Fibroblast of the aortic adventitia (primary cell): ENCODE results near the gene TNPO2. TPM values are rescaled to one million over a fixed set of nuclear protein-coding genes. Genes with fewer than 3 reads are reported as not detected.
"Not testable (repeated sequence)": the region's sequence is repeated elsewhere in the genome, so short reads cannot be mapped to it uniquely, and the experiment has no call there.

Experiments
- DNase-seq: peaks from one replicate; pipeline ENCODE4 v3.0.0-alpha.2; 2010; ENCODE audit warnings: low read depth
- H3K4me3 ChIP-seq: 2 replicates; pipeline ENCODE4 v1.5.1; 2011; ENCODE audit warnings: low read depth, mild to moderate bottlenecking, control low read depth, low read length, moderate library complexity
- total RNA-seq: library from RNA; depleted of rRNA; stranded (reverse); fragments of >200 nt; gene quantifications from 2 replicates; pipeline ENCODE4 v1.2.3, GENCODE V29; 2012; ENCODE audit warnings: low replicate concordance
- TF ChIP-seq, protein P1 (sequence below): IDR thresholded peaks from 2 replicates; pipeline ENCODE4 v1.5.1; 2011; ENCODE audit warnings: mild to moderate bottlenecking, low read length, control low read depth, inconsistent platforms; ENCODE audit not compliant: insufficient read depth

Gene TNPO2
- total RNA-seq, 1 donor, result 57.3 TPM

DNA sequence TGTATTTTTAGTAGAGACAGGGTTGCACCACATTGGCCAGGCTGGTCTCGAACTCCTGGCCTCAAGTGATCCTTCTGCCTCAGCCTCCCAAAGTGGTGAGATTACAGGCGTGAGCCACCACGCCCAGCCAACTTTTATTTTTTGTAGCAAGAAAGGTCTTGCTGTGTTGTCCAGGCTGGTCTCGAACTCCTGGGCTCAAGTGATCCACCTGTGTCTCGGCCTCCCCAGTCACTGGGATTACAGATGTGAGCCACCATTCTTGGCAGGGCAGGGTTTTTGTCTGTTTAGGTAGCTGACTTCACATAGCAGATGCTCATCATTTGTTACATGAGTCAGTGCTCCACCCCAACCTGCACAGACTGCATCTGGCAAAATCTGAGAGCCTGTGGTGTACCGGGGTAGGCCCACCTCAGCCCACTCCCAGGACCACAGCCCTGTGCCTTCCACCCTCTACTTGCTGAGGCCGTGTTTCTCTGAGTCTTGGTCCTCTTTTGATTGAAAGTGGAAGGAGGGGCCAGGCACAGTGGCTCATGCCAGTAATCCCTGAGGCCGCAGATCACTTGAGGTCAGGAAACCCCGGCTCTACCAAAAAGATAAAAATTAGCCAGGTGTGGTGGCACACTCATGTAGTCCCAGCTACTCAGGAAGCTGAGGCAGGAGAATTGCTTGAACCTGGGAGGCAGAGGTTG, 4.2 kb upstream of the TNPO2 start:
- no peak for DNase-seq
- TF ChIP-seq, protein P1, sequence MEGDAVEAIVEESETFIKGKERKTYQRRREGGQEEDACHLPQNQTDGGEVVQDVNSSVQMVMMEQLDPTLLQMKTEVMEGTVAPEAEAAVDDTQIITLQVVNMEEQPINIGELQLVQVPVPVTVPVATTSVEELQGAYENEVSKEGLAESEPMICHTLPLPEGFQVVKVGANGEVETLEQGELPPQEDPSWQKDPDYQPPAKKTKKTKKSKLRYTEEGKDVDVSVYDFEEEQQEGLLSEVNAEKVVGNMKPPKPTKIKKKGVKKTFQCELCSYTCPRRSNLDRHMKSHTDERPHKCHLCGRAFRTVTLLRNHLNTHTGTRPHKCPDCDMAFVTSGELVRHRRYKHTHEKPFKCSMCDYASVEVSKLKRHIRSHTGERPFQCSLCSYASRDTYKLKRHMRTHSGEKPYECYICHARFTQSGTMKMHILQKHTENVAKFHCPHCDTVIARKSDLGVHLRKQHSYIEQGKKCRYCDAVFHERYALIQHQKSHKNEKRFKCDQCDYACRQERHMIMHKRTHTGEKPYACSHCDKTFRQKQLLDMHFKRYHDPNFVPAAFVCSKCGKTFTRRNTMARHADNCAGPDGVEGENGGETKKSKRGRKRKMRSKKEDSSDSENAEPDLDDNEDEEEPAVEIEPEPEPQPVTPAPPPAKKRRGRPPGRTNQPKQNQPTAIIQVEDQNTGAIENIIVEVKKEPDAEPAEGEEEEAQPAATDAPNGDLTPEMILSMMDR, result no peak
- H3K4me3 ChIP-seq, result no peak overlapping the region

DNA sequence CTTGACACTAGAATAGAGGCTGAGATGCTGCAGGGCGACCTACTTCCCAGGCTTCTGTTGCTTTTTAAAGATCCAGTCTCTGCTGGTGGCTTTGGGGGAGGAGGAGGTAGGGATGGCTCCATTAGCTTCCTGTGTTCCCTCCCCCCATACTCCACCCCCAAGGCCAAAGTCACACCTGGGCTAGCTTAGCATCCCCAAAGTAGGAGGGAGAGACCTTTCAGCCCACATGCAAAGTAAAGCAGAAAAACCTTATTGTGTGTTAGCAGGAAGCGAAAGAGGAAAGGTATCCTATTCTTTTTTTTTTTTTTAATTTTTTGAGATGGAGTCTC, 3.2 kb upstream of the TNPO2 start:
- TF ChIP-seq, protein P1, result no peak
- DNase-seq, result no peak
- H3K4me3 ChIP-seq, result no peak overlapping the region

GRCh38 chr19:12725612-12726011, 1.9 kb upstream of the TNPO2 start:
- not testable (repeated sequence) for H3K4me3 ChIP-seq, DNase-seq

DNA sequence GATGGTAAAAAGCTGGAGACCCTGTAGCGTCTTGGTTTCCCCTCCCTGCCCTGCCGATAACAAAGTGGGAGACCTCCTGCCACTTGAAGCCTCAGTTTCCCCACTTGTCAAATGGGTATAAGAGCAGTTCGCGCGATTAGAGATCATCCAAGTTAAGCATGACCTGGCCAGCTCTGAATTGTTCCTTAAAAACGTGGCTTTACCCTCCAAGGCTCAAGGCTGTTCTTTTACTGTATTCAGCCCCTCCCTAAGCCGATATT, 421 bp downstream of the TNPO2 start:
- TF ChIP-seq, protein P1, result no peak
- peak overlapping the region; percentile 84 for H3K4me3 ChIP-seq
- DNase-seq, result no peak

DNA sequence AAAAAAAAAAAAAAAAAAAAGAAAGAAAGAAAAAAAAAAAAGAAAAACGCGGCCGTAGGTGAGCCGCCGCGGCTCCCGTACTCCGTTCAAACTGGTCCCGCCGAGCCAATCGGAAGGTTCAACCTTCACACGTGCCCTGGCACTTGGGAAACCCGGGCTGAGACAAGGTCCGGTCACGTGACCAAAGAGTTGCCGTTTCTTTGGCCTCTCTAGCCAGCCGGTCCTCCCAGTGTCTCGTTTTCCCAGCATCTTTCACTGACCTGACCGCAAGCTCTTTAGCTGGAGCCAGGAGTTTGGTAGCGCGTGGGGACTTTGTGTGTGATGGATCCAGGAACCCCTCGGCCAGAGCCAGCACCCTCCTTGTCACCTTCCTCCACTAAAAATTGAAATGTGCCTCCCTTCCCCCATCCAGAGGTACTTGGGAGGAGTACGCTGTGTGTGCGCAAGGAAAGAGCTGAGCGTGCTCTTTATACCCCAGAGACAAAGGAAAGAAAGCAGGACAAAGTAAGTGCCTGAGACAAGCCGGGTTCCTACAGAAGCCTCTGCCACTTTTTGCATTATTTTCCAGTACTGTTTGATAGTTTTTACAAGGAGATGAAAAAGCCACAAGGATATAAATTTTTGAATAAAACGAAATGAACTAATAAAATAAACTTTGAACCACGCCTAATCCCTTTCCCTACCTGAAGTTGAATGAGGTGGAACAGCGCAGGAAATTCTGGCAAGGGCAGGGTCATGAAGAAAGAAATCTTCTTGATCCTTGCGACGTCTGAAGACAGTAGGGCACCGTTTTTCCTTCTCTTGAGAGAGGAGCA, 959 bp downstream of the TNPO2 start:
- peak overlapping the region; percentile 84 for H3K4me3 ChIP-seq
- TF ChIP-seq, protein P1, result no peak
- DNase-seq, result peak; percentile 100

DNA sequence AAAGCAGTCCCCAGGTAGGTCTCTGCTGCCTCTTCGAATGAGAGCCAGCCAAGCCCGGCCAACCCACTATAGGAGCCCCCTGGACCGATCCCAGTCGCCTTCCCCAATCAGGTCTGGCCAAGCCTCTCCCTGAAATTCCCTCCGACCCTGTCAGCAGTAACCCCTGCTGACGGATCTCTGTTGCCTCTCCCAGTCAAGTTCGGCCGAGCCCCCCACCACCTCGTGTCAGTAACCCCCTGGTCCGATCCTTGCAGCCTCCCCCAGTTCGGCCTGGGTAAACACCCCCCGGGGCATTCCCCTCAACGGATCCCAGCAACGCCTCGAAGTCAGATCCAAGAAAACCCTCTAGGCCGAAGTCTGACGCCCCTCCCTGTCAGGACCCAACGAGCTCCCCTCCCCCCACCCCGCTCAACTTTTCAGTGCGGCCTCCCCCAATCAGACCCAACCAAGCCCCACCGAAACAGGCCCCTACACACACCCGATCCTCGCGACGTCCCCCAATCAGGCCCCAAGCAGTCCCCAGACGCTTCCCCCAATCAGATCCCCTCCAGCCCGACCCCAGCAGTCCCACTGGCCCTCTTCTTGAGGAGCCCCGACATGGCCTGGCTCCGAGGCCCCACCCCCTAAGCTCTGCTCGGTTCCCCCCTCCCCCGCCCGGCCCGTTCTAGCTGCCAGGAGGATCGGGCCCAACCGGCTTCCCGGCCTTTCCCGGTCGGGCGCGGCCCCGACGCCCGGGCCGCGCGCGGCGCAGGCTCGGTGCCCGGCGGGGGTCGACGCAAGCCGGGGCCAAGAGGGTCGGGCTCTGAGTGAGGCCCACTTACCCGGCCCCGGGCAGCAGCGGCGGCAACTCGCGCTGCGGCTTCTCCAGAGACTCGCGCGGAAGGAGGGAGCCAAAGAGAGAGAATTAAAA, 1.8 kb downstream of the TNPO2 start:
- TF ChIP-seq, protein P1, result no peak
- DNase-seq, result peak; percentile 66
- H3K4me3 ChIP-seq, result peak overlapping the region; percentile 84
